K562 (cell line): ENCODE measurements around the gene AUNIP.

Experiments used
- CBX8 ChIP-seq: fragments of 200-600 bp; sonication (generic); IDR thresholded peaks from 2 replicates; pipeline ENCODE4 v1.6.1; 2012; ENCODE audit warnings: borderline replicate concordance, mixed run types, low read depth, mild to moderate bottlenecking, moderate library complexity, mixed read lengths, low read length, control low read depth, inconsistent platforms; ENCODE audit not compliant: poor library complexity, severe bottlenecking; ENCODE audit errors: extremely low read depth
- FOXM1 ChIP-seq, 2 experiments: fragments of 450-650 bp in 1 of 2; sonication (generic) in 1 of 2; formaldehyde crosslinking in 1 of 2; IDR thresholded peaks; 2 replicates each; pipeline versions ENCODE4 v1.6.1 to v1.9.0; 2017 to 2022; ENCODE audit warnings: low read depth in 2 of 2, mild to moderate bottlenecking in 2 of 2, missing genetic modification reagents in 1 of 2, moderate library complexity in 1 of 2
- KLF16 ChIP-seq: IDR thresholded peaks from 2 replicates; pipeline ENCODE4 v1.6.1; 2016; ENCODE audit warnings: antibody characterized with exemption
- NFE2L1 ChIP-seq: fragments of 450-650 bp; IDR thresholded peaks from 2 replicates; pipeline ENCODE4 v1.6.1; 2016; ENCODE audit warnings: missing genetic modification characterization, low read depth, mild to moderate bottlenecking, missing compliant biosample characterization, moderate library complexity, borderline replicate concordance
- TF ChIP-seq, protein P1 (sequence below): fragments of 250-450 bp; sonication (Bioruptor Pico); IDR thresholded peaks from 2 replicates; pipeline ENCODE4 v1.9.0; 2021; ENCODE audit warnings: mild to moderate bottlenecking, inconsistent platforms
- TF ChIP-seq, protein P2 (sequence below): fragments of 450-650 bp; formaldehyde crosslinking; IDR thresholded peaks from 2 replicates; pipeline ENCODE4 v1.4.0; 2020; ENCODE audit warnings: mild to moderate bottlenecking, mixed read lengths

DNA sequence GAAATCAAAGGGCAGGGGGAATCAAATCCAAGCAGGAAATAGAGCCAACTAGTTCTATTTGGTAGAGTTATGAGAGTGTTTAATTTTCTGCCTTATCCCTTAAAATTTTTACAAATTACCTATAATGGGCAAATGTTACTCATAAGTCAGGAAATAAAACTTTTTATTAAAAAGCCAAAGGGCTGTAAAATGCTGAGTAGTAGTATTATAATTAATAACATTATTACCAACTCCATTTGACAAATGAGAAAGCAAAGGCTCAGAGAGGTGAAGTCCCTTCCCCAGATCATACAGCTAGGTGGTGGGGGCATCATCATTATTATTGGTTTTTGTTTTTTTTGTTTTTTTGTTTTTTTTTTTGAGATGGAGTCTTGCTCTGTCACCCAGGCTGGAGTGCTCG, 55.9 kb downstream of the AUNIP start:
- TF ChIP-seq KLF16 (no peak), CBX8 (no peak), FOXM1 (IDR thresholded peaks at IDR 0.05; ENCODE audit: low read depth) (no peak), FOXM1 (CRISPR knock-in tag; IDR thresholded peaks at IDR 0.05; ENCODE audit: low read depth) (no peak), NFE2L1 (tag) (no peak)
- TF ChIP-seq, protein P1, sequence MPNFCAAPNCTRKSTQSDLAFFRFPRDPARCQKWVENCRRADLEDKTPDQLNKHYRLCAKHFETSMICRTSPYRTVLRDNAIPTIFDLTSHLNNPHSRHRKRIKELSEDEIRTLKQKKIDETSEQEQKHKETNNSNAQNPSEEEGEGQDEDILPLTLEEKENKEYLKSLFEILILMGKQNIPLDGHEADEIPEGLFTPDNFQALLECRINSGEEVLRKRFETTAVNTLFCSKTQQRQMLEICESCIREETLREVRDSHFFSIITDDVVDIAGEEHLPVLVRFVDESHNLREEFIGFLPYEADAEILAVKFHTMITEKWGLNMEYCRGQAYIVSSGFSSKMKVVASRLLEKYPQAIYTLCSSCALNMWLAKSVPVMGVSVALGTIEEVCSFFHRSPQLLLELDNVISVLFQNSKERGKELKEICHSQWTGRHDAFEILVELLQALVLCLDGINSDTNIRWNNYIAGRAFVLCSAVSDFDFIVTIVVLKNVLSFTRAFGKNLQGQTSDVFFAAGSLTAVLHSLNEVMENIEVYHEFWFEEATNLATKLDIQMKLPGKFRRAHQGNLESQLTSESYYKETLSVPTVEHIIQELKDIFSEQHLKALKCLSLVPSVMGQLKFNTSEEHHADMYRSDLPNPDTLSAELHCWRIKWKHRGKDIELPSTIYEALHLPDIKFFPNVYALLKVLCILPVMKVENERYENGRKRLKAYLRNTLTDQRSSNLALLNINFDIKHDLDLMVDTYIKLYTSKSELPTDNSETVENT (CRISPR knock-in tag), result no peak
- TF ChIP-seq, protein P2, sequence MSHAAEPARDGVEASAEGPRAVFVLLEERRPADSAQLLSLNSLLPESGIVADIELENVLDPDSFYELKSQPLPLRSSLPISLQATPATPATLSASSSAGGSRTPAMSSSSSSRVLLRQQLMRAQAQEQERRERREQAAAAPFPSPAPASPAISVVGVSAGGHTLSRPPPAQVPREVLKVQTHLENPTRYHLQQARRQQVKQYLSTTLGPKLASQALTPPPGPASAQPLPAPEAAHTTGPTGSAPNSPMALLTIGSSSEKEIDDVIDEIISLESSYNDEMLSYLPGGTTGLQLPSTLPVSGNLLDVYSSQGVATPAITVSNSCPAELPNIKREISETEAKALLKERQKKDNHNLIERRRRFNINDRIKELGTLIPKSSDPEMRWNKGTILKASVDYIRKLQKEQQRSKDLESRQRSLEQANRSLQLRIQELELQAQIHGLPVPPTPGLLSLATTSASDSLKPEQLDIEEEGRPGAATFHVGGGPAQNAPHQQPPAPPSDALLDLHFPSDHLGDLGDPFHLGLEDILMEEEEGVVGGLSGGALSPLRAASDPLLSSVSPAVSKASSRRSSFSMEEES (CRISPR knock-in tag), result no peak
